Panc1 (cell line): ENCODE measurements around the gene TIAM2. TPM values are rescaled to one million over a fixed set of nuclear protein-coding genes. Genes with fewer than 3 reads are reported as not detected.

Experiments used
- ATAC-seq: fragments of 200-7000 bp; cut with Tn5 transposase; 2 replicates; pipeline ENCODE4 v1.9.1; 2020; ENCODE audit warnings: mild to moderate bottlenecking, moderate library complexity
- BruUV-seq: library from RNA; stranded (reverse); fragments of 400-500 nt; replicated peaks from 2 replicates; lab custom pipeline; 2021; lab: Mats Ljungman, UMichigan
- CTCF ChIA-PET: fragments of 300-600 bp; sonication (Branson Sonifier 250); formaldehyde crosslinking; loops from one replicate; lab custom pipeline; 2022; ENCODE audit warnings: antibody characterized with exemption; lab: Charles Lee
- POLR2A ChIA-PET: fragments of 300-600 bp; sonication (Branson Sonifier 250); formaldehyde crosslinking; loops from one replicate; lab custom pipeline; 2022; ENCODE audit warnings: antibody characterized with exemption; lab: Charles Lee
- DNase-seq: peaks from one replicate; pipeline ENCODE4 v3.0.0-alpha.2; 2010; ENCODE audit warnings: low read depth, low spot score
- H3K27ac ChIP-seq: 2 replicates; pipeline ENCODE4 v1.5.1; 2011; ENCODE audit warnings: mild to moderate bottlenecking, low read length, inconsistent platforms
- H3K27me3 ChIP-seq: fragments of 200-500 bp; sonication (Bioruptor generic); 2 replicates; pipeline ENCODE4 v1.6.0; 2014; ENCODE audit warnings: low read length, inconsistent platforms; ENCODE audit not compliant: control insufficient read depth, insufficient read depth
- H3K36me3 ChIP-seq: fragments of 200-500 bp; sonication (Bioruptor generic); 2 replicates; pipeline ENCODE4 v1.5.1; 2014; ENCODE audit warnings: inconsistent platforms, mild to moderate bottlenecking, low read length, moderate library complexity; ENCODE audit not compliant: control insufficient read depth, insufficient read depth
- H3K4me1 ChIP-seq: 2 replicates; pipeline ENCODE4 v1.5.1; 2011; ENCODE audit warnings: inconsistent platforms, mild to moderate bottlenecking, low read length, moderate library complexity; ENCODE audit not compliant: control insufficient read depth, insufficient read depth
- H3K4me3 ChIP-seq, 2 experiments: 2 replicates each; pipeline ENCODE4 v1.5.1; 2011 to 2012; ENCODE audit warnings: low read depth in 2 of 2, low read length in 2 of 2, mild to moderate bottlenecking in 2 of 2, inconsistent platforms in 1 of 2, moderate library complexity in 1 of 2
- H3K9me3 ChIP-seq: fragments of 200-500 bp; sonication (Bioruptor generic); 2 replicates; pipeline ENCODE4 v1.5.1; 2014; ENCODE audit warnings: low read depth, mild to moderate bottlenecking, inconsistent platforms, low read length, moderate library complexity; ENCODE audit not compliant: control insufficient read depth, insufficient read depth
- CTCF ChIP-seq: fragments of 450-650 bp; IDR thresholded peaks from 2 replicates; pipeline ENCODE4 v1.5.1; 2017; ENCODE audit warnings: mild to moderate bottlenecking
- POLR2AphosphoS5 ChIP-seq: IDR thresholded peaks from 2 replicates; pipeline ENCODE4 v1.6.1; 2012; ENCODE audit warnings: mild to moderate bottlenecking, low read depth, low read length, moderate library complexity
- REST ChIP-seq, 2 experiments: IDR thresholded peaks; 2 replicates each; pipeline ENCODE4 v1.6.1; 2011 to 2012; ENCODE audit warnings: low read depth in 2 of 2, control low read depth in 1 of 2, low read length in 1 of 2, mild to moderate bottlenecking in 1 of 2, moderate library complexity in 1 of 2; ENCODE audit not compliant: insufficient read depth in 1 of 2
- SIN3A ChIP-seq: IDR thresholded peaks from 2 replicates; pipeline ENCODE4 v1.6.1; 2012; ENCODE audit warnings: low read depth, mild to moderate bottlenecking, low read length, moderate library complexity, borderline replicate concordance; ENCODE audit not compliant: insufficient read depth
- TCF7L2 ChIP-seq: IDR thresholded peaks from 2 replicates; pipeline ENCODE4 v1.6.1; 2011; ENCODE audit warnings: mild to moderate bottlenecking, low read depth, low read length, inconsistent platforms
- in situ Hi-C: cut with HindIII; loops from 2 replicates; pipeline ENCODE4 v1.10.0; 2016; ENCODE audit warnings: low sequenced_read_pairs, low pct_unique_long_range_greater_than_20kb
- intact Hi-C: fragments of 100-400 bp; cut with micrococcal nuclease; formaldehyde crosslinking; loops from one replicate; pipeline ENCODE4 v1.10.0; 2022; ENCODE audit not compliant: unreplicated experiment
- total RNA-seq: library from RNA; stranded (reverse); gene quantifications from one replicate; pipeline ENCODE4 v1.2.1, GENCODE V29; 2021; ENCODE audit not compliant: unreplicated experiment

The TIAM2 gene
- total RNA-seq, 1 experiment from 2014 or later, result 14.9 TPM

- in situ Hi-C loops (no loop called here), intact Hi-C loops (no loop called here)
- POLR2A ChIA-PET, result no interaction called here
- no peak for DNase-seq
- no TSS peak for BruUV-seq
- Histone ChIP-seq H3K36me3 (no peaks in the 10 kb centered on the region), H3K27ac (no peak overlapping the region), H3K4me1 (peaks cover 9% of the 10 kb centered on the region; the same call in 1 of the 2 replicates), H3K27me3 (no peaks in the 10 kb centered on the region), H3K4me3 (no peak overlapping the region), H3K9me3 (no peaks in the 10 kb centered on the region)
- CTCF ChIA-PET, result interaction anchor here (0.5 kb wide), 1 partner anchor 35 kb away, joined by 3 read pairs; no protein-coding TSS in a partner anchor
- no peak for ATAC-seq
- TF ChIP-seq SIN3A (no peak), CTCF (no peak), REST (IDR thresholded peaks at IDR 0.05; ENCODE audit: insufficient read depth in 1 of 2, low read depth in 2 of 2, low read length in 1 of 2) (no peak), TCF7L2 (no peak), POLR2AphosphoS5 (no peak)
Observed at GRCh38 chr6:155112757-155113156, 117.6 kb downstream of the TIAM2 start.

GRCh38 chr6:155115893-155116570, 120.9 kb downstream of the TIAM2 start:
- no TSS peak for BruUV-seq
- H3K27ac ChIP-seq, result peak overlapping the region; percentile 36
- peaks cover 9% of the 10 kb centered on the region; the same call in 1 of the 2 replicates for H3K4me1 ChIP-seq
- in situ Hi-C loops (no loop called here), intact Hi-C loops (no loop called here)
- H3K4me3 ChIP-seq, result no peak overlapping the region
- no peak for ATAC-seq
- H3K9me3 ChIP-seq, result no peaks in the 10 kb centered on the region
- ChIA-PET POLR2A (no interaction called here), CTCF (interaction anchor here (0.7 kb wide), 1 partner anchor 47 kb away, joined by 3 read pairs; no protein-coding TSS in a partner anchor)
- H3K27me3 ChIP-seq, result no peaks in the 10 kb centered on the region
- DNase-seq, result no peak
- no peaks in the 10 kb centered on the region for H3K36me3 ChIP-seq
- TF ChIP-seq REST (IDR thresholded peaks at IDR 0.05; ENCODE audit: insufficient read depth in 1 of 2, low read depth in 2 of 2, low read length in 1 of 2) (no peak), SIN3A (no peak), POLR2AphosphoS5 (no peak), TCF7L2 (no peak), CTCF (no peak)
